ENCODE results near the gene MINAR1.
"Not testable (repeated sequence)": the region's sequence is repeated elsewhere in the genome, so short reads cannot be mapped to it uniquely, and the experiment has no call there.

MINAR1 gene, protein sequence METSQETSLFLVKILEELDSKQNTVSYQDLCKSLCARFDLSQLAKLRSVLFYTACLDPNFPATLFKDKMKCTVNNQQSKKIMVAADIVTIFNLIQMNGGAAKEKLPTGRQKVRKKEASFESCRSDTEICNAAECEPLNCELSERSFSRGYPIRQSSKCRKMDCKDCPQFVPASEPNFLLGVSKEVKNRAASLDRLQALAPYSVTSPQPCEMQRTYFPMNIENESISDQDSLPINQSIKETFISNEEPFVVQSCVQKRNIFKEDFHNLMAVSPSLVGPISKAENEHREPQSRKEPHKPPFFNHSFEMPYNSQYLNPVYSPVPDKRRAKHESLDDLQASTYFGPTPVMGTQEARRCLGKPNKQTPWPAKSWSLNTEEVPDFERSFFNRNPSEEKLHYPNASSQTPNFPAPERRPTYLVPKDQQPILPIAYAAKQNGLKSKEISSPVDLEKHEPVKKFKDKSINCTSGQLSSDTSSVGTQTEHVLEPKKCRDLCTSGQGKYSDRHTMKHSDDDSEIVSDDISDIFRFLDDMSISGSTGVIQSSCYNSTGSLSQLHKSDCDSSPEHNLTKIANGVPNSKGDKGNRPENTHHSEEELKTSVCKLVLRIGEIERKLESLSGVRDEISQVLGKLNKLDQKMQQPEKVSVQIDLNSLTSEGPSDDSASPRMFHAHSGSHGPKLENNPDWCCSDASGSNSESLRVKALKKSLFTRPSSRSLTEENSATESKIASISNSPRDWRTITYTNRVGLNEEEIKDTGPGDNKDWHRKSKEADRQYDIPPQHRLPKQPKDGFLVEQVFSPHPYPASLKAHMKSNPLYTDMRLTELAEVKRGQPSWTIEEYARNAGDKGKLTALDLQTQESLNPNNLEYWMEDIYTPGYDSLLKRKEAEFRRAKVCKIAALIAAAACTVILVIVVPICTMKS

GRCh38 chr15:79431636-79432344 lies at the start of gene MINAR1:
Gene MINAR1 (plus strand): TSS chr15:79432336. CDS start chr15:79456148, 23,812 bp downstream.
- no peak for DNase-seq (ENCODE audit: low read depth)

GRCh38 chr15:79394231-79394630 lies 37.9 kb upstream of the MINAR1 start:
- DNase-seq (ENCODE audit: low read depth) = no peak

DNA sequence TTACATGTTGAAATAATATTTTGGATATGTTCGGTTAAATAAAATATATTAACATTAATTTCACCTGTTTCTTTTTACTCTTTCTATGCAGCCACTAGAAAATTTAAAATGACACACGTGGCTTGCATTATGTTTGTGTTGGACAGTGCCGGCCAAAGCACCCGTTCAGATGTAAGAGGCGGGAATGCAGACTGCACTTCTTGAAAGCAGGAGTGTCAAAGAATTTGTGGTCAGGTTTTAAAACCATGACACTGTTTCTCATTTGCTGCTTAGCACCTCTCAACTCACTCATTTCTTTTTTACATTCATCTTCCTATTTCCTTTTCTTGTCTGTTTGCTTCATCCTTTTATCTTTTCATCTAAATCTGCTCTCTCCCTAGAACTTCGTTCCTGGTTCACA lies 35.3 kb upstream of the MINAR1 start:
- DNase-seq (ENCODE audit: low read depth) = no peak

GRCh38 chr15:79397269-79397910 lies 34.7 kb upstream of the MINAR1 start:
- DNase-seq (ENCODE audit: low read depth) = no peak

GRCh38 chr15:79399606-79400005 lies 32.5 kb upstream of the MINAR1 start:
- no peak for DNase-seq (ENCODE audit: low read depth)

DNA sequence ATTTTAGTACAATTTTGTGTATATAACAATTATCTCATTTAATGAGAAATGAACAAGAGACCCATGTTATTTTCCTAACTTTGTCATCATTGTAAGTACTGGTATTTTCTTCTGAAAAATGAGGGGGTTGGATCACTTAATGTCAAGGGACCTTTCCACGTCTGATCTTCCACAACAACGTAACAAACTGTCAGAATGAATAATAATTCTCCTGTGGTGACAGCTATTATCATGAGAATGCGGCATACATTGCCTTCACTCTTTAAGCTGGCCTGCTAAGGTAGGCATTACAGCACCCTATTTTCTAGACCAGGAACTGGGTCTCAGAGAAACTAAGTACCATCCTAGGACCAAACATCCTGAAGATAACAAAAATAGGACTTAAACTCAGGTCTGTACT lies 31.5 kb upstream of the MINAR1 start:
- DNase-seq (ENCODE audit: low read depth) = no peak

- no peak for DNase-seq (ENCODE audit: low read depth)
Observed at GRCh38 chr15:79401301-79401700, 30.8 kb upstream of the MINAR1 start.

DNA sequence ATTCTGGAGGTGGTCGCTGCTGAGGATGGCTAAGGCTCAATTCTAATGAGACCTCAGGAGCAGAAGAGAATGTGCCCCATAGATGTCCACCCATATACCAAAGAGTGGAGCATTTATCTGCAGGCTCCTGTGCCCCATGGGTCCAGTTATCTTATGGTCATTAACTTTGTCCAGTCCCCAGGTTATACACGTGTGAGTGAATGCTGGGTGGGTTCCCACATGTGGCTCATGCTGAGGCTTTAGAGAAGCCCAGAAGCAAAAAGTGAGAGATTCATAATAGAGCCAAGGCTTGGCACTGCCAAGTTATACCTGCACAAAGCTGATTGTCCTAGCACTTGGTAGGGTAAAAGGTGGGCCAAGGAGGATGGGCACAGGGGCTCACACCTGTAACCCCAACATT lies 30.0 kb upstream of the MINAR1 start:
- DNase-seq (ENCODE audit: low read depth) = no peak

- no peak for DNase-seq (ENCODE audit: low read depth)
Observed at GRCh38 chr15:79403501-79403900, 28.6 kb upstream of the MINAR1 start.

- no peak for DNase-seq (ENCODE audit: low read depth)
Observed at GRCh38 chr15:79406210-79406609, 25.9 kb upstream of the MINAR1 start.

DNA sequence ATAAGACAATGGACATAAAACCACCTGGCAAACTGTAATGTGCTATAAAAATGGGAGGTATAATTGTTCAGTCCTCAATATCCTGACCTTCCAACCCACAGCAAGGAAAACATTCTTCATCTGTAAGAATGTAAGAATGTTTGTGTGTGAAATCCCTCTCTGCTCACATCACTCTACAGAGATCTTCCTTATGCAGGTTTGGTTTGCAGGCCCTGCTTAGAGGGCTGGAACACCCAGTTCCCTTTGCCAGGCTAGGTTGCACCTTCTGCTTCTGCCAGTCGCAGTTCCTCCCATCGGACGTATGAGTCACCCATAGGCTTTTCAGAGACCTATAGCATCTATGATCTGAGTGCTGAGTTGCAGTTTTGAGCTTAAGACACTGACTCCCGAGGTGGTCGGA lies 24.1 kb upstream of the MINAR1 start:
- DNase-seq (ENCODE audit: low read depth) = no peak

DNA sequence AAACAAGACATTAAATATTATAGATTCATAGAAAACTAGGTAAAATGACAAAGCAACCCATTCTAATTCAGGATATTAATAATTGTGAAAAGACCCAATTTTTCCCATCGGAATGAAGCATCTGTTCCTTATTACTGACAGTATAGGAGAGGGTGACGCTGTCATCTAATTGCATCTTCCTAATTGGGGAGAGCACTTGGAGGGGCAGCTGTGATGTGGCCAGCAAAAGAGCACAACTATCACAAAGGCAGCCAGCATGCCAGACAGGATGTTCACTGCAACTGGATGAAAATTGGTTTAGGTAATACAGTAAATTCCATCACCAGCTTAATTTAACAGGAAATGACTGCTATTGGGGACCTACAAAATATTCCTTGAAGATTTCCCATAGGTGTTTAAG lies 21.9 kb upstream of the MINAR1 start:
- no peak for DNase-seq (ENCODE audit: low read depth)

GRCh38 chr15:79412010-79412409 lies 20.1 kb upstream of the MINAR1 start:
- DNase-seq (ENCODE audit: low read depth) = no peak

DNA sequence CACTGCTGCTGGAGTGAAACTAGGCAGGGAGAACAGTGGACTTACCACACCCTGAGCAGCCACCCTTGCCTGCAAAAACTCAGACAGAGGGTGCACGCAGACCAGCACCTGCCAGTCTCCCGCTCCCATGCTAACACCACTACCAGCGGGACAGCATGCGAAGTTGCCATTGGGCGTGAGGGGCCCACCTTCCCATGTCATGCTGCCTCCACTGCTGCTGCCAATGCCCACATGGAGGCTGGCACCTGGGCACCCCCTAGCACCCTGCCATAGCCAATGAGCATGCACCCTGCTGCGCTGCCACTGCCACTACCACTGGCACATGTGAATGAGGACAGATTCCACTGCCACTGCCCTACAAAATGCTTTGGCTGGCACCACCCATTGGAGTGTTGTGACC lies 19.7 kb upstream of the MINAR1 start:
- no peak for DNase-seq (ENCODE audit: low read depth)

- no peak for DNase-seq (ENCODE audit: low read depth)
Observed at GRCh38 chr15:79416876-79417275, 15.3 kb upstream of the MINAR1 start.

GRCh38 chr15:79418693-79419279 lies 13.3 kb upstream of the MINAR1 start:
- DNase-seq (ENCODE audit: low read depth) = no peak

DNA sequence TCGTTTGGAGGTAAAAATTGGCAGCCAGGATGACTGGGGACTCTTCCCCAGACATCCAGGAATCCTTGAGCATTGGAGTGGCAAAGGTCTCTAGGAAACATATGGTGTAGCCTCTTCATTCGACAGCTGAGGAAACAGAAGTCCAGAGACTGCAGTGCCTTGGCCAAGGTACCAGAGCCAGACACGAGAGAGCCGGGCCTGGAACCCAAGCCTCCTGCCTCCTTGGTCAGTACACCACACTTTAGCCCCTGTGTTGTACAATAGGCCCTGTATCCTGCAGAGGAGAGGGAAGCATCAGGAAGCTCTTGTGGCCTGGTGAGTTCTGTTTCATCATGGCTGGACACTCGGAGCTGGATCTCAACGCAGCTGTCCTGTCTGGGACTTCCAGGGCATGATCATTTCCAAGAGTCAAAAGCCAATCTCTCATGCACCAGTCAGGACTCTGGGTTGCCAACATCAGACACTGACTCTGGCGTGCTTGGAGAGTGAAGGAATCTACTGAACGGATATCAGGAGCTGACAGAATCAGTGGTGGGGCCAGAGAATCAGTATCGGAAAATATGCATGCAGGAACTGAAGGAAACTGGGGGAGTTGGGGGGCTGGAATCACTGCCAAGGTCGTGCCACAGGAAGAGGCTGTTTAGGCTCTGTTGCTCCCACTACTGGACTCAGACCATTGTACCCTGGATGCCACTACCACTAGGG lies 6.4 kb upstream of the MINAR1 start:
- DNase-seq (ENCODE audit: low read depth) = no peak

- not testable (repeated sequence) for DNase-seq (ENCODE audit: low read depth)
Observed at GRCh38 chr15:79426899-79427298, 5.2 kb upstream of the MINAR1 start.

- no peak for DNase-seq (ENCODE audit: low read depth)
Observed at GRCh38 chr15:79427781-79428598, 4.1 kb upstream of the MINAR1 start.

All from activated gamma-delta T cell treated with anti-CD3 and anti-CD28 coated beads, Interleukin-2, amount 50 U/mL, for 16 hours (primary cell).